Activated CD8-positive, alpha-beta memory T cell treated with anti-CD3 and anti-CD28 coated beads for 48 hours (primary cell): ENCODE results near the gene EPS8.

Experiments
- DNase-seq, 3 experiments: peaks; one replicate each; pipeline ENCODE4 v3.0.0-alpha.2; 2020; ENCODE audit warnings: low read depth in 2 of 3, low spot score in 2 of 3

Gene EPS8

GRCh38 chr12:15693228-15693911 is 95.8 kb downstream of the EPS8 start:
- DNase-seq, result no peak

GRCh38 chr12:15691388-15691787 is 97.8 kb downstream of the EPS8 start:
- DNase-seq, result no peak

DNA sequence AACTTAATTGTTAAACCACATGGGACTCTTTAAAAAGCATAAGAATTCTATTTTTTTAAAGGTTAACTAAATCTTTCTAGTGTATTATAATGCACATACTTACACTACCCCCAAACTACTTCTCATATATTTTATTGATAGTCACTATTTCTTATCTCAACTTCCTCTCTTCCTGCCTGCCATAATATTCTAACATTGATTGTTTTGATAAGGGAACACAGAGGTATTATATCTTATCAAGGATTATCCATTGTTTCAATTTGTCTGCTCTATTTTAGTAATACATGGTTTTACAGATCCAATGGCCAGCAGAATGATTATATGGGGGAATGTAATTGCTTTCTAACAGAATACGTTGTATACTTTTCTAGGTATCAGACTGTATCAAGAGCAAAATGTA is 98.9 kb downstream of the EPS8 start:
- no peak for DNase-seq

DNA sequence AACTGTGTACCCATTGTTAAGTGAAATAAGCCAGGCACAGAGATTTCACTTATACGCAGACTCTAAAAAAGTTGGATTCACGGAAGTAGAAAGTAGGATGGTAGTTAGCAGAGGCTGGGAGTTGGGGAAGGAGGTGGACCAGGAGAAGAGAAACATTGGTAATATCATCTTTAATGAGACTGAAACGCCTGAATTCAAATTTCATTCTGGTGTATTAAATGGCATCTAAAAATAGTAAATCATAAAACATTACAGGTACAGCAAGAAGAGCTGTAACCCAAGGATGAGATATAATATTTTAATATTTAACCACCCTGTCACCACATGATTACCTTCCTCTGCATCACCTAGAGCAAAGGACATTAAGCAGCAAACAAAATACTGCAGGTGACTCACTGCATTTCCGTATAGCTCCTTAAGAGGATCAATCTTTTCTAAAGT is 99.4 kb downstream of the EPS8 start:
- DNase-seq, result no peak

DNA sequence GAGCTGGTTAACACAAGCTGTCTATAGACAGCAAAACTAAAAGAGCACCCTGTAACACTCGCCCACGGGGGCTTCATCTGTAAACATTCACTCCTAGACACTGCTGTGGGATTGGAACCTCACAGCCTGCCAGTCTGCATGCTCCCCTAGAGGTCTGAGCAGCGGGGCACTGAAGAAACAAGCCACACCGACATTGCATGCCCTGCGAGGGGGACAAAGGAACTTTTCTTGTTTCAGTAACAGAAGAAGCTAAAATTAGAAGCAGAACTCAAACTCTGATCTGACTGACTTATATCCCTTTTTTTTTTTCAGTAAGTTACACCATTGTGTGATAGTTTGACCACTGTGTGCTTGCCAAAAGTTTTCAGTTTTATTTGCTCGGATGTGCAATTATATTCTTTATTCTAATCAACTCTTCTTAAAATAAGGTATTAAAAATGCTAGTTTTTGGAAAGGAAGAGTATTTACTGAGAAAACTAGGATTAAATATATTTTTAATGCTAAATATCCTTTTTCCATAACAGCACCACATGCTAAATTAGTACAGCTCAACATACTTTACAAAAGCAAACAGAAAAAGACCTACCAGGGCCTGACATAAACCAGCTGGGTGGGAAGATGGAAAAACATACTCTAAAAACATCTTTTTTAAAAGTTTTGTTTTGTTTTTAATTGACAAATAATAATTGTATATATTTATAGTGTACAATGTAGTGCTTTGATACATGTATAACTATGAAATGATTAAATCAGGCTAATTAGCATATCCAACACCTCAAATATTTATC is 100.2 kb downstream of the EPS8 start:
- no peak for DNase-seq

DNA sequence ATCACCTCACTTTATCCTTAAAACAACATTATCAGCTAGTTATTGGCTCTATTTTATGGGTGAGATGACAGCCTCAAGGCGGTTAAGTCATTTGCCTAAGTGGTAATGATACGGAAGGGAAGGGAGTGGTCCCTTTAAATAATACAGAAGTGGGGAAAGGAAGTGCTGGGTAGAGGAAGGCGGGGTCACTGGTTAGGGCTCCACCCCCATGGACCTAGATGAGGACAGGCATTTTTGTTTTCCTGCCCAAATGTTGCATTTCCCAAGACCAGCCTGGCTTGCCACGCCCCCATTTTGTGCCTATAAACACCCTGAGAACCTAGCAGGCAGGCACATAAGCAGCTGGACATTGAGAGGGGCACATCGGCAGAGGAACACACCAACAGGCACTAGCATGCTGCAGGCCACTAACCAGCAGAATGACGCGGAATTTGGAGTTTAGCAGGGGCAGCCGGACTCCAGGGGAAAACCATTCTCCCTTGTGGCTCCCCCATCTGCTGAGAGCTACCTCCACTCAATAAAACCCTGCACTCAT is 100.9 kb downstream of the EPS8 start:
- DNase-seq, result no peak

- DNase-seq, result no peak
These were observed 101.6 kb downstream of the EPS8 start for GRCh38 chr12:15687583-15687982.

- no peak for DNase-seq
These were observed 104.1 kb downstream of the EPS8 start for GRCh38 chr12:15684896-15685658.

GRCh38 chr12:15682826-15683225 is 106.4 kb downstream of the EPS8 start:
- DNase-seq, result no peak

DNA sequence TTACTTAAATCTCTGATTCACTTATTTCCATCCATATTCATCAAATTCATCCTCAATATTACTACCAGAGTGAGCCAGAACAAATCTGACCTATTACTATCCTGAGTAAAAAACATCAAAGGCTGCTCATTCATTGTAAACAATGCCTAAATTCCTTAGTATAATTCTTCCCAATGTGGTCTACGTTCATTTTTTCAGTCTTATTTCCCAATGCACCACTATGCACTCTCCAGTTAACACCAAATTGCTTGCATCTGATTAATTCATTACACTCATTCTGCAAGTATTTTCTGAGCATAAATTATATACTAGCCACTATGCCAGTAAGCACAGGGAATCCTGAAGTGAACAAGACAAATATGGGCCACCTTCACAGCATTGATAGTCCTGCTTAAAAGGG is 110.0 kb downstream of the EPS8 start:
- DNase-seq, result no peak

DNA sequence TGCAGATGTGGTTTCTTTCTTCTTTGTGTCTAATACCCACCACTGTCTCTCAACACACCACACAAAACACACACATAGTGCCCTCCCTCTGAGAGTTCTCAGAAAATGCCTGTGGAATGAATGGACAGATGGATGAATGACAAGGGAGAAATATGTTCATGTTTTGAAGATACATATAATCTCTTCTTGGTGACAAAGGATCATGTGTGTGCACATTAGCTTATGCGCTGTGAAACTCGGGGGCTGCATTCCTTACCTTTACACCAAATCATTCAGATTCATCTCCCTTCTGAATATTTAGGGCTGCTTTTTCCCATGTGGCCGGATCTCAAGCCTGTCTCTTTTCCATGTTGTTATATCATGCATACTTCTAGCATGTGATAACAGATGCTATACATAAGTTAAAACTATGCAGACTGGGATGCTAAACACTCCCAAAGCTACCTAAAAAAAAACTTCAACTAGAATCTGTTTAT is 111.4 kb downstream of the EPS8 start:
- no peak for DNase-seq

- DNase-seq, result no peak
These were observed 112.0 kb downstream of the EPS8 start for GRCh38 chr12:15677228-15677627.

GRCh38 chr12:15672671-15673270 is 116.4 kb downstream of the EPS8 start:
- DNase-seq, result no peak

DNA sequence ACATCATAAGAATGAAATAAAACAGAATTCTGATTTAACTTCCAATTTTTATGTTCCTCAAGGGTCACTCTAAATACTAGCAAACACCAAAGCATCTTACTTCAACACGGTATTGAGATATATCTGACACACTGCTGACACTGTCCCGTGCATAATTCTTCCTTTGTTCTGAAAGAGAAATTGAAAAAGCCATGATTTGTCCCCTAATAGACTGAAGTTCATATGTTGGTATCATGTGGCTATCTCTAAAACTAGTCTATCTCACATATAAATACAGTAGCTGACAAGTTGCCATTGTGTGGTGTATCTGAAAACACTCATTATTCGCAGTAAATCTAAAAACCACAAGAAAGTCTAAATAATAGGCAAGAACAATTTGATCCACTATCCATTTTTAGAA is 118.4 kb downstream of the EPS8 start:
- DNase-seq, result no peak

GRCh38 chr12:15669256-15669948 is 119.8 kb downstream of the EPS8 start:
- no peak for DNase-seq

DNA sequence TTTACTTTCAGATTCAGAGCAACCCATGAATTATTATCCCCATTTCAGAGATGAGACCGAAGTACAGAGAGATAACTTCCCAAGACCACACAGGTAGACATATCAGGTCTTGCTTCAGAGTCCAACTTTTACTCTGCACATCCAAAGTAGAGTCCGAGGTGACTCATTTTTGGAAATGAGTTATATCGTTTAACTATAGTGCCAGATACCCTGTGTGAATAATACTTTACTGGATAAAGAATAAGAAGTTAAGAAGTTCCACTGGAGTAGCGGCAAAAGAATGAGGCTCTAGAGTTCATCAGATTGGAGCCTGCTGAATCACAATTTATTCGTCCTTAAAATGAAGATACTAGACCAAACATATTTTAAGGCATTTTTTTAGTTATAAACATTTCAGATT is 124.7 kb downstream of the EPS8 start:
- DNase-seq, result no peak

GRCh38 chr12:15662983-15663659 is 126.1 kb downstream of the EPS8 start:
- DNase-seq, result no peak

GRCh38 chr12:15662303-15662980 is 126.7 kb downstream of the EPS8 start:
- DNase-seq, result no peak

DNA sequence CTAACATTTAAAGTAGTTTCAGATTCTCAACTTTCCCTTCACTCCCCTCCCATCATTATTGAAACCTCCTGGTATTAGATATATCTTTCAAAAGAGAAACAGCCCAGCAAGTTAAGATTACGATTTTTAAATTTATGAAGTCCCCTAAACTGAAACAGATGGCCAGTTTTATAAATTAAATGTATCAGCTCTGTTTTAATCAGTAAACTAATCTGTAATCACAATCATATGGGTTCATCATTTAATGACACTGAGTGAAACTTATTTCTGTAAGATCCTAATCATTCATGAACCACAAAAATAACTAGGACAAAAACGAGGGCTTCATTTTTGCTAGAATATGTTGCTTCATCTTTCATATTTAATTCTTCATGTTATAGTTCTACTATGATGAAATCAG is 137.8 kb downstream of the EPS8 start:
- no peak for DNase-seq
